ENCODE results near the gene MTMR10.

The MTMR10 gene

GRCh38 chr15:30985081-30985531 is 6.3 kb downstream of the MTMR10 start:
- H3K9me3 ChIP-seq (ENCODE audit: control insufficient read depth, low read length): no peaks in the 10 kb centered on the region
- peaks cover 7% of the 10 kb centered on the region for H3K79me2 ChIP-seq
- H3K27me3 ChIP-seq (ENCODE audit: control insufficient read depth, insufficient read depth, low read length): no peaks in the 10 kb centered on the region
- peak overlapping the region; percentile 24 for H3K4me2 ChIP-seq (ENCODE audit: low read length)
- no peak overlapping the region for H2AFZ ChIP-seq
- peak overlapping the region; percentile 25 for H3K27ac ChIP-seq
- no peak overlapping the region for H3K4me3 ChIP-seq (ENCODE audit: low read depth, low read length)
- H3K4me1 ChIP-seq: no peaks in the 10 kb centered on the region
- no peak for TF ChIP-seq CTCF (IDR thresholded peaks at IDR 0.05)
- no peaks in the 10 kb centered on the region for H3K36me3 ChIP-seq (ENCODE audit: control insufficient read depth, insufficient read depth, low read length)
- H3K9ac ChIP-seq: no peak overlapping the region

DNA sequence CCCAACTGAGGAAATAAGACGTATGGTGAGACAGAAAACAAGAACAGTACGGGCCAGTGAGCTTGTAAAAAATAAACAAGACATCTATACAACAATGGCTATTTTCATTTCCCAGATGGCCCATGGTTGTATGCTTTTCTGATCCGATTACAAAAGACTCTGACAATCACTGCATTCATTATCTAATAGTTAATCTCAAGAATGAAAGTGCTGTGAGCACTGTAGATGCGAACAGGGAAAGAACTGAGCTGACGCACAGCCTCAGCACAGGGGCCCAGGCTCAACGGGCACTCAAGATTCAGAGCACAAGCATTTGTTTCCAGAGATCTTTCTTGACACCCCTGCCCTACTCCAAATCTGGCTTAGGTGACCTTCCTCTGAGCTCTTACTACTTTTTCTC is 6.9 kb downstream of the MTMR10 start:
- Histone ChIP-seq H3K27me3 (ENCODE audit: control insufficient read depth, insufficient read depth, low read length) (no peaks in the 10 kb centered on the region), H3K79me2 (peaks cover 10% of the 10 kb centered on the region), H3K4me3 (ENCODE audit: low read depth, low read length) (no peak overlapping the region), H3K27ac (peak overlapping the region; percentile 25), H3K4me2 (ENCODE audit: low read length) (peak overlapping the region; percentile 24), H3K9me3 (ENCODE audit: control insufficient read depth, low read length) (no peaks in the 10 kb centered on the region), H2AFZ (no peak overlapping the region), H3K9ac (no peak overlapping the region), H3K36me3 (ENCODE audit: control insufficient read depth, insufficient read depth, low read length) (no peaks in the 10 kb centered on the region), H3K4me1 (no peaks in the 10 kb centered on the region)
- no peak for TF ChIP-seq CTCF (IDR thresholded peaks at IDR 0.05)

DNA sequence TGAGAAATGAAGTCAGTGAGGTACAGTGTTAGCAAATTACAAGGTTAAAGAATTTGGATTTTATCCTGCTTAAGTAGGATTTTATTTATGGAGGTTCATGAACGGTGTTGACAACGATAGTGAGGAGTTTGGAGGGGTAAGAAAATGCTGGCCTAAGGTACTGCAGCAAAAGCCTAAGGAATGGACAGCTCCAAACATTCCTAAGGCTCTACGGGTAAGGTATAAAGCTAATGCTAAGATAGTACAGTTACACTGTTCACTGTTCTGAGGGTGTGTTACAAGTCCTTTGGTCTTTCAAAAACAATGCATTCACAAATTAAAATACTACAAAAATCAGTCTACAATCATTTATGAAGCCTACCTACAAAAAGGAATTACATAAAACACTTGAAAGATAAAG is 7.3 kb downstream of the MTMR10 start:
- no peak overlapping the region for H3K9ac ChIP-seq
- H2AFZ ChIP-seq: no peak overlapping the region
- no peaks in the 10 kb centered on the region for H3K4me1 ChIP-seq
- no peaks in the 10 kb centered on the region for H3K36me3 ChIP-seq (ENCODE audit: control insufficient read depth, insufficient read depth, low read length)
- peak overlapping the region; percentile 24 for H3K4me2 ChIP-seq (ENCODE audit: low read length)
- no peaks in the 10 kb centered on the region for H3K27me3 ChIP-seq (ENCODE audit: control insufficient read depth, insufficient read depth, low read length)
- H3K9me3 ChIP-seq (ENCODE audit: control insufficient read depth, low read length): no peaks in the 10 kb centered on the region
- peaks cover 12% of the 10 kb centered on the region for H3K79me2 ChIP-seq
- TF ChIP-seq CTCF (IDR thresholded peaks at IDR 0.05): no peak
- no peak overlapping the region for H3K27ac ChIP-seq
- H3K4me3 ChIP-seq (ENCODE audit: low read depth, low read length): no peak overlapping the region

DNA sequence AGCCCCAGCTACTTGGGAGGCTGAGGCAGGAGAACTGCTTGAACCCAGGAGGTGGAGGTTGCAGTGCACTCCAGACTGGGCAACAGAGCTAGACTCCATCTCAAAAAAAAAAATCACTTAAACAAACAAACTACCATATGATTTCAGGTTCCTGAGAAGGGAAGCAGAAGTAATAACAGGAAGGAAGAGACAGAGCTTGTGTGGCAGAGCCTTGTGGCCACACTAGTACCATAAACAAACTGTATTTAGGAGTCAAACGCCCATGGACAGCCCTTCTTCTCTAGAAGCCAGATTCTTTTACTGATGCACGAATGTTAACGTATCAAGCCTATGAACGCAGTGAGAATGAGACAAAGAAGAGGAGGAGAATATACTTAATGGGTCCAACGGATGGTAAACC is 12.0 kb downstream of the MTMR10 start:
- Histone ChIP-seq H3K4me2 (ENCODE audit: low read length) (no peak overlapping the region), H3K27me3 (ENCODE audit: control insufficient read depth, insufficient read depth, low read length) (no peaks in the 10 kb centered on the region), H3K4me1 (no peaks in the 10 kb centered on the region), H3K4me3 (ENCODE audit: low read depth, low read length) (no peak overlapping the region), H3K27ac (no peak overlapping the region), H3K36me3 (ENCODE audit: control insufficient read depth, insufficient read depth, low read length) (no peaks in the 10 kb centered on the region), H3K9ac (no peak overlapping the region), H3K79me2 (peaks cover 13% of the 10 kb centered on the region), H3K9me3 (ENCODE audit: control insufficient read depth, low read length) (no peaks in the 10 kb centered on the region), H2AFZ (no peak overlapping the region)
- no peak for TF ChIP-seq CTCF (IDR thresholded peaks at IDR 0.05)

- no peak overlapping the region for H3K9ac ChIP-seq
- H3K4me3 ChIP-seq (ENCODE audit: low read depth, low read length): no peak overlapping the region
- H3K9me3 ChIP-seq (ENCODE audit: control insufficient read depth, low read length): no peaks in the 10 kb centered on the region
- H3K27ac ChIP-seq: no peak overlapping the region
- no peaks in the 10 kb centered on the region for H3K4me1 ChIP-seq
- no peaks in the 10 kb centered on the region for H3K36me3 ChIP-seq (ENCODE audit: control insufficient read depth, insufficient read depth, low read length)
- H3K4me2 ChIP-seq (ENCODE audit: low read length): no peak overlapping the region
- peaks cover 13% of the 10 kb centered on the region for H3K79me2 ChIP-seq
- H3K27me3 ChIP-seq (ENCODE audit: control insufficient read depth, insufficient read depth, low read length): no peaks in the 10 kb centered on the region
- H2AFZ ChIP-seq: no peak overlapping the region
- TF ChIP-seq CTCF (IDR thresholded peaks at IDR 0.05): no peak
Measured at GRCh38 chr15:30978328-30978727, 13.1 kb downstream of the MTMR10 start.
